K562 (cell line): ENCODE results near the gene TEX22. TPM values are rescaled to one million over a fixed set of nuclear protein-coding genes. Genes with fewer than 3 reads are reported as not detected.

Experiments
- ATAC-seq: fragments of 200-7000 bp; cut with Tn5 transposase; 3 replicates; pipeline ENCODE4 v1.9.1; 2020; ENCODE audit warnings: moderate library complexity
- BruUV-seq: library from RNA; stranded (reverse); fragments of 400-500 nt; replicated peaks from 2 replicates; lab custom pipeline; 2021; lab: Mats Ljungman, UMichigan
- CTCF ChIA-PET: fragments of 300-600 bp; formaldehyde crosslinking; extraction: SDS; loops from one replicate; lab custom pipeline; 2021; ENCODE audit warnings: low intra/inter-chr PET ratio; lab: Yijun Ruan, JAX
- POLR2A ChIA-PET: fragments of 300-600, 350-650 bp; sonication (Branson Sonifier 250); formaldehyde crosslinking; extraction: SDS; loops from one replicate; lab custom pipeline; 2021; ENCODE audit warnings: antibody characterized with exemption, inconsistent platforms; lab: Yijun Ruan, JAX
- DNase-seq, 4 experiments: peaks; one replicate each; pipeline versions ENCODE4 v3.0.0 to v3.0.0-alpha.2; 2011 to 2018; ENCODE audit warnings: low spot score in 3 of 4, mixed read lengths in 3 of 4; ENCODE audit errors: extremely low read depth in 1 of 4
- FAIRE-seq: peaks from 2 replicates; lab custom pipeline; 2011; peaks lifted over from hg19 to GRCh38; lab: Jason Lieb, UNC
- H2AFZ ChIP-seq: 2 replicates; pipeline ENCODE4 v1.6.0; 2011; ENCODE audit warnings: low read depth, low read length, control low read depth, inconsistent platforms
- H3K27ac ChIP-seq: fragments of 200-600 bp; 3 replicates; pipeline ENCODE4 v1.8.0; 2011; ENCODE audit warnings: low read depth, mild to moderate bottlenecking, control low read depth, inconsistent platforms, low read length, moderate library complexity, mixed read lengths; ENCODE audit errors: extremely low read depth
- H3K27me3 ChIP-seq, 2 experiments: fragments of 300-600 bp in 1 of 2; 2 replicates in 1 of 2; 3 replicates in 1 of 2; pipeline versions ENCODE4 v1.6.0 to v1.8.0; 2011; ENCODE audit warnings: inconsistent platforms in 2 of 2, low read length in 2 of 2, mild to moderate bottlenecking in 1 of 2, mixed read lengths in 1 of 2, moderate library complexity in 1 of 2; ENCODE audit not compliant: control insufficient read depth in 2 of 2, insufficient read depth in 2 of 2
- H3K36me3 ChIP-seq: fragments of 300-600 bp; 3 replicates; pipeline ENCODE4 v1.8.0; 2011; ENCODE audit warnings: mild to moderate bottlenecking, low read length, inconsistent platforms; ENCODE audit not compliant: control insufficient read depth, insufficient read depth
- H3K4me1 ChIP-seq, 2 experiments: fragments of 200-600 bp in 1 of 2; replicated peaks in 1 of 2; 2 replicates in 1 of 2; 3 replicates in 1 of 2; pipeline versions ENCODE4 v1.5.1 to v1.8.0; 2011; ENCODE audit warnings: inconsistent platforms in 2 of 2, low read length in 2 of 2, mild to moderate bottlenecking in 1 of 2, mixed read lengths in 1 of 2, moderate library complexity in 1 of 2; ENCODE audit not compliant: control insufficient read depth in 2 of 2, insufficient read depth in 2 of 2
- H3K4me2 ChIP-seq: 2 replicates; pipeline ENCODE4 v1.6.1; 2011; ENCODE audit warnings: low read length, control low read depth, inconsistent platforms, mixed read lengths; ENCODE audit not compliant: insufficient read depth
- H3K4me3 ChIP-seq: fragments of 200-600 bp; sonication (generic), shearing (Covaris generic); 2 replicates; pipeline ENCODE4 v1.5.1; 2016; ENCODE audit warnings: control low read depth, inconsistent platforms
- H3K79me2 ChIP-seq: fragments of 200-600 bp; 3 replicates; pipeline ENCODE4 v1.8.0; 2011; ENCODE audit warnings: low read length, inconsistent platforms; ENCODE audit not compliant: control insufficient read depth, insufficient read depth
- H3K9ac ChIP-seq, 2 experiments: 2 replicates each; pipeline versions ENCODE4 v1.6.0 to v1.6.1; 2011; ENCODE audit warnings: low read depth in 2 of 2, low read length in 2 of 2, control low read depth in 1 of 2, inconsistent platforms in 1 of 2, mild to moderate bottlenecking in 1 of 2, mixed read lengths in 1 of 2; ENCODE audit not compliant: insufficient read depth in 1 of 2
- H3K9me1 ChIP-seq: one replicate; pipeline ENCODE4 v1.6.0; 2011; ENCODE audit warnings: inconsistent platforms, mild to moderate bottlenecking, low read length, moderate library complexity; ENCODE audit not compliant: control insufficient read depth, insufficient read depth
- H3K9me3 ChIP-seq: replicated peaks from 2 replicates; pipeline ENCODE4 v1.5.1; 2011; ENCODE audit warnings: low read depth, low read length, inconsistent platforms; ENCODE audit not compliant: control insufficient read depth, insufficient read depth
- H4K20me1 ChIP-seq: replicated peaks from 2 replicates; pipeline ENCODE4 v1.6.1; 2011; ENCODE audit warnings: low read length, inconsistent platforms, mixed read lengths; ENCODE audit not compliant: control insufficient read depth, insufficient read depth
- BCL6 ChIP-seq: fragments of 250-450 bp; sonication (Bioruptor Pico); IDR thresholded peaks from 2 replicates; pipeline ENCODE4 v1.4.0; 2020
- BRCA1 ChIP-seq, 2 experiments: fragments of 450-650 bp in 1 of 2; sonication (generic) in 1 of 2; formaldehyde crosslinking in 1 of 2; IDR thresholded peaks; 2 replicates each; pipeline versions ENCODE4 v1.5.0 to v1.6.1; 2017 to 2020; ENCODE audit warnings: mild to moderate bottlenecking in 1 of 2, missing genetic modification reagents in 1 of 2
- CBFA2T3 ChIP-seq: fragments of 450-650 bp; IDR thresholded peaks from 2 replicates; pipeline ENCODE4 v1.6.1; 2017
- CTCFL ChIP-seq: IDR thresholded peaks from 2 replicates; pipeline ENCODE4 v1.6.1; 2011; ENCODE audit warnings: borderline replicate concordance, low read depth, mild to moderate bottlenecking, moderate library complexity, low read length; ENCODE audit not compliant: insufficient read depth, poor library complexity, severe bottlenecking
- HDAC2 ChIP-seq: fragments of 450-650 bp; IDR thresholded peaks from 2 replicates; pipeline ENCODE4 v1.6.1; 2016; ENCODE audit warnings: mild to moderate bottlenecking
- IRF2 ChIP-seq: sonication (generic); formaldehyde crosslinking; IDR thresholded peaks from 2 replicates; pipeline ENCODE4 v1.8.1; 2022; ENCODE audit warnings: mild to moderate bottlenecking, missing genetic modification reagents
- KLF1 ChIP-seq: fragments of 450-650 bp; IDR thresholded peaks from 2 replicates; pipeline ENCODE4 v1.6.1; 2016; ENCODE audit warnings: missing genetic modification characterization, missing compliant biosample characterization
- NFATC3 ChIP-seq: fragments of 450-650 bp; IDR thresholded peaks from 2 replicates; pipeline ENCODE4 v1.6.1; 2017; ENCODE audit warnings: mild to moderate bottlenecking
- PHF20 ChIP-seq: fragments of 450-650 bp; IDR thresholded peaks from 2 replicates; pipeline ENCODE4 v1.6.1; 2018; ENCODE audit not compliant: partially characterized antibody
- RAD21 ChIP-seq, 2 experiments: fragments of 250-450 bp in 1 of 2; fragments of 450-650 bp in 1 of 2; sonication (Bioruptor Pico) in 1 of 2; formaldehyde crosslinking in 1 of 2; IDR thresholded peaks in 1 of 2; conservative IDR thresholded peaks in 1 of 2; 2 replicates each; pipeline versions ENCODE4 v1.4.0 to v1.8.0; 2020 to 2022; ENCODE audit warnings: mild to moderate bottlenecking in 2 of 2, moderate library complexity in 1 of 2
- SIN3A ChIP-seq, 2 experiments: fragments of 150-350 bp in 1 of 2; IDR thresholded peaks; 2 replicates each; pipeline ENCODE4 v1.6.1; 2011 to 2016; ENCODE audit warnings: borderline replicate concordance in 2 of 2, low read depth in 2 of 2, low read length in 2 of 2, mild to moderate bottlenecking in 2 of 2, moderate library complexity in 2 of 2; ENCODE audit not compliant: control insufficient read depth in 1 of 2
- SRSF1 ChIP-seq: fragments of 200-400 bp; formaldehyde crosslinking; IDR thresholded peaks from 2 replicates; pipeline ENCODE4 v1.6.1; 2017; ENCODE audit warnings: mild to moderate bottlenecking, low read depth, low read length, moderate library complexity
- TEAD2 ChIP-seq: fragments of 450-650 bp; IDR thresholded peaks from 2 replicates; pipeline ENCODE4 v1.6.1; 2016; ENCODE audit warnings: missing genetic modification characterization, control low read depth, missing compliant biosample characterization
- ZNF740 ChIP-seq, 3 experiments: fragments of 200-800 bp in 1 of 3; sonication (Bioruptor generic) in 1 of 3; sonication (generic) in 1 of 3; formaldehyde crosslinking in 1 of 3; IDR thresholded peaks; 2 replicates each; pipeline versions ENCODE4 v1.6.1 to v1.8.0; 2016 to 2022; ENCODE audit warnings: mild to moderate bottlenecking in 2 of 3, missing compliant biosample characterization in 2 of 3, missing genetic modification characterization in 2 of 3, missing genetic modification reagents in 1 of 3
- ZNF764 ChIP-seq: fragments of 250-450 bp; sonication (Bioruptor Pico); IDR thresholded peaks from 2 replicates; pipeline ENCODE4 v1.4.0; 2020; ENCODE audit warnings: low read depth, mild to moderate bottlenecking, moderate library complexity
- WGBS: fragments of 100-300 bp; shearing (Covaris generic); methylation state at CpG from one replicate; pipeline ENCODE4 v1.1.6; 2016; ENCODE audit warnings: low coverage, mixed read lengths; ENCODE audit not compliant: insufficient coverage; ENCODE audit errors: missing lambda C conversion rate; 5-methylcytosine and 5-hydroxymethylcytosine counted together
- in situ Hi-C: fragments of 300-500 bp; cut with MboI; formaldehyde crosslinking; loops from 4 replicates; pipeline ENCODE4 v1.15.0; 2018; ENCODE audit warnings: inconsistent platforms, mixed read lengths
- intact Hi-C: fragments of 100-400 bp; cut with micrococcal nuclease; formaldehyde crosslinking; loops from 2 replicates; pipeline ENCODE4 v1.14.2; 2022
- polyA plus RNA-seq, 8 experiments: library from polyadenylated mRNA; depleted of rRNA in 4 of 8; stranded (reverse) in 5 of 8; unstranded in 3 of 8; fragments of >200 nt; fragmentation: Nextera tagmentation in 2 of 8; fragmentation: Illumina TruSeq in 1 of 8; extraction: Ambion mirVana in 2 of 8; extraction: Trizol in 1 of 8; gene quantifications; 2 replicates each; pipeline versions ENCODE4 v1.2.1 to v1.2.3, GENCODE V29; 2011 to 2014; ENCODE audit warnings: inconsistent platforms in 1 of 8, missing spikeins in 1 of 8
- total RNA-seq, 7 experiments: library from RNA; depleted of rRNA in 6 of 7; stranded (reverse); fragments of >200 nt in 6 of 7; fragmentation: Illumina TruSeq in 2 of 7; extraction: Trizol in 2 of 7; gene quantifications; 2 replicates each; pipeline versions ENCODE4 v1.2.1 to v1.2.3, GENCODE V29; 2011 to 2021; ENCODE audit warnings: low replicate concordance in 1 of 7

TEX22 gene
- total and polyA plus RNA-seq, 9 of the 15 experiments (the other 6 are each of a cell fraction or from before 2014, with no cell fraction given) = 0.04 to 1.7 (median 0.23) TPM; not detected in 2

GRCh38 chr14:105351410-105351809 lies 46.9 kb upstream of the TEX22 start (continued):
- TF ChIP-seq RAD21 (CRISPR knock-in tag; conservative IDR thresholded peaks at IDR 0.05 in 1 of 2, IDR thresholded peaks at IDR 0.05 in 1 of 2) = no peak

GRCh38 chr14:105351920-105352851 lies 46.2 kb upstream of the TEX22 start:
- Histone ChIP-seq H4K20me1 (0 out of 2 replicates have a peak, but pooled peaks cover 3% of the 10 kb centered on the region), H3K79me2 (no peaks in the 10 kb centered on the region), H3K4me1 (peaks cover 3 to 42% of the 10 kb centered on the region in 2 experiments; a peak in 4 of 5 replicates), H3K27ac (no peak overlapping the region), H3K9ac (0 out of 4 replicates have a peak overlapping the region, but pooled peaks of 1 of the 2 experiments have one; percentile 36), H2AFZ (no peak overlapping the region), H3K27me3 (no peaks in the 10 kb centered on the region), H3K4me3 (no peak overlapping the region), H3K36me3 (no peaks in the 10 kb centered on the region), H3K9me1 (no peaks in the 10 kb centered on the region), H3K4me2 (no peak overlapping the region), H3K9me3 (no peaks in the 10 kb centered on the region)
- DNase-seq (peak; percentile 75 to 86 (median 80)), FAIRE-seq (peak; percentile 97), ATAC-seq (peak; percentile 99)
- no TSS peak for BruUV-seq
- in situ Hi-C loops = loop anchor here (10.0 kb wide), 1 partner anchor 257 kb away; no protein-coding TSS in a partner anchor
- ChIA-PET CTCF (interaction anchor here (0.6 to 1.8 kb wide), 5 partner anchors 149 to 376 kb away, joined by 3 to 15 read pairs (median 3); no protein-coding TSS in a partner anchor), POLR2A (interaction anchor here (0.6 to 1.1 kb wide), 4 partner anchors 10 to 186 kb away, joined by 3 to 5 read pairs (median 3); no protein-coding TSS in a partner anchor)
- intact Hi-C loops = loop anchor here (1.0 kb wide), 1 partner anchor 145 kb away; no protein-coding TSS in a partner anchor
- WGBS = 52% methylated on average over 10 of the region's 26 CpGs
- TF ChIP-seq BRCA1 (IDR thresholded peaks at IDR 0.05) (no peak), BRCA1 (CRISPR knock-in tag; IDR thresholded peaks at IDR 0.05) (no peak), KLF1 (tag) (no peak), ZNF740 (CRISPR knock-in tag; IDR thresholded peaks at IDR 0.05) (no peak), ZNF740 (tag; IDR thresholded peaks at IDR 0.05) (no peak), CTCFL (no peak), HDAC2 (no peak), RAD21 (CRISPR knock-in tag; conservative IDR thresholded peaks at IDR 0.05 in 1 of 2, IDR thresholded peaks at IDR 0.05 in 1 of 2) (peak; percentile 69 to 90), PHF20 (no peak), TEAD2 (no peak), CBFA2T3 (no peak), SRSF1 (no peak), SIN3A (IDR thresholded peaks at IDR 0.05; ENCODE audit: borderline replicate concordance in 2 of 2, control insufficient read depth in 1 of 2, low read depth in 2 of 2, low read length in 2 of 2) (no peak), NFATC3 (no peak), IRF2 (CRISPR knock-in tag) (no peak), BCL6 (CRISPR knock-in tag) (no peak), ZNF764 (CRISPR knock-in tag) (no peak)
